ENCODE results near the gene SUGP1.

DNA sequence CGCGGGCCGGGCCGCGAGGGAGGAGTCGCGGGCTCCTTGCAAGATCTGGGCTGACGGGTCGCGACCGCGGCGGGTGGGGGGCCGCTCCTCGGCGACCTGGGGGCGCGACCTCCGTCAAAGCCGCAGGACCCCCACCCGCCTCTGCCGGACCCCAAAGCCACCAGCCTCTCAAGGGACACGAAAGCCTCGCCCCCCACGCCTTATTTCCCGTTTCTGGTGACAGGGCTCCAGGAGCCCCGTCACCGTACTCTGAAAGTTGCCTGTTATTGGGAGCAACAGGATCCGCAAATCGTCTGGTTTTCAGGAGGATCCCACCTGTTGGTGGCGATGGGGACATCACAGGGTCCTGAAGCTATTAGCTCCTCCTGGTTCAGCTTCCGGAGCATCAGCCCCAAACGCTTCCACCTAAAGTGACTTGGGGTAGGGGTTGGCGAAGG lies 850 bp upstream of the SUGP1 start:
- TF ChIP-seq, protein P1, sequence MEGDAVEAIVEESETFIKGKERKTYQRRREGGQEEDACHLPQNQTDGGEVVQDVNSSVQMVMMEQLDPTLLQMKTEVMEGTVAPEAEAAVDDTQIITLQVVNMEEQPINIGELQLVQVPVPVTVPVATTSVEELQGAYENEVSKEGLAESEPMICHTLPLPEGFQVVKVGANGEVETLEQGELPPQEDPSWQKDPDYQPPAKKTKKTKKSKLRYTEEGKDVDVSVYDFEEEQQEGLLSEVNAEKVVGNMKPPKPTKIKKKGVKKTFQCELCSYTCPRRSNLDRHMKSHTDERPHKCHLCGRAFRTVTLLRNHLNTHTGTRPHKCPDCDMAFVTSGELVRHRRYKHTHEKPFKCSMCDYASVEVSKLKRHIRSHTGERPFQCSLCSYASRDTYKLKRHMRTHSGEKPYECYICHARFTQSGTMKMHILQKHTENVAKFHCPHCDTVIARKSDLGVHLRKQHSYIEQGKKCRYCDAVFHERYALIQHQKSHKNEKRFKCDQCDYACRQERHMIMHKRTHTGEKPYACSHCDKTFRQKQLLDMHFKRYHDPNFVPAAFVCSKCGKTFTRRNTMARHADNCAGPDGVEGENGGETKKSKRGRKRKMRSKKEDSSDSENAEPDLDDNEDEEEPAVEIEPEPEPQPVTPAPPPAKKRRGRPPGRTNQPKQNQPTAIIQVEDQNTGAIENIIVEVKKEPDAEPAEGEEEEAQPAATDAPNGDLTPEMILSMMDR (IDR thresholded peaks at IDR 0.05; ENCODE audit: borderline replicate concordance, extremely low read depth, low read length, poor library complexity, severe bottlenecking), result no peak
- no peak for TF ChIP-seq EZH2 (IDR thresholded peaks at IDR 0.05; ENCODE audit: borderline replicate concordance, low read depth, low read length, severe bottlenecking)

All from DND-41 (cell line).